ENCODE measurements around the gene RPH3AL.

DNA sequence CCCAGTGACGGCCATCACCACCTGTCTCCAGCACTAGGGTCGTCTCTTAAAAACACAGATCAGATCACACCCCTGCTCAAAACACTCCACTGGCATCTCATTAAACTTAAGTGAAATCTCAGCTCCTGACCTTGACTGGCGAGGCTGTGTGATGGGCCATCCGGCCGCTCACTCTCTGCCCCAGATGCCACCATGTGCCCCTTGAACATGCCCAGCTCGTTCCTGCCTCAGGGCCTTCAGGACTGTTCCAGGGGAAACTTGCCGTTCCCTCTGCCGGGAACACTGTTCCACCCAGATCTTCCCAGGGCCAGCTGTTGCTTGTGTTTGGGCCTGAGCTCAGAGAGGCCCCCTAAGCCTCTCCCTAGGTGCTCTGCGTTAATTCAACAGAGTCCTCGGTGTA, 39.4 kb downstream of the RPH3AL start:
- TF ChIP-seq TAF1 (IDR thresholded peaks at IDR 0.05; ENCODE audit: borderline replicate concordance, low read depth, low read length) (no peak), POLR2AphosphoS5 (IDR thresholded peaks at IDR 0.05; ENCODE audit: low read depth, low read length) (no peak), POLR2A (IDR thresholded peaks at IDR 0.05; ENCODE audit: low read depth, low read length) (no peak)

Measured in GM12892 (cell line).